GM12892 (cell line): ENCODE data around the gene PACSIN2.

ENCODE experiments used
- POLR2A ChIP-seq: IDR thresholded peaks from 2 replicates; pipeline ENCODE4 v1.6.1; 2011; ENCODE audit warnings: low read depth, low read length, control low read depth
- TAF1 ChIP-seq: IDR thresholded peaks from 2 replicates; pipeline ENCODE4 v1.6.1; 2011; ENCODE audit warnings: low read depth, mild to moderate bottlenecking, control low read depth, low read length, borderline replicate concordance

GRCh38 chr22:42897960-42898359, 117.0 kb downstream of the PACSIN2 start:
- TF ChIP-seq POLR2A (no peak), TAF1 (no peak)
